Vagina (tissue), 2 donors: ENCODE data around the gene NUP210.

ENCODE experiments used
- POLR2A ChIP-seq, 2 donors: fragments of 450-650 bp; IDR thresholded peaks; one replicate each; pipeline ENCODE4 v1.6.1; 2017; ENCODE audit warnings: antibody characterized with exemption in 2 of 2, mild to moderate bottlenecking in 2 of 2, moderate library complexity in 2 of 2
- TF ChIP-seq, protein P1 (sequence below), 3 experiments: fragments of 450-650 bp in 2 of 3; fragments of 200-600 bp in 1 of 3; sonication (generic) in 1 of 3; IDR thresholded peaks; one replicate each; pipeline ENCODE4 v1.5.1; 2017 to 2019; ENCODE audit warnings: antibody characterized with exemption in 3 of 3, mild to moderate bottlenecking in 2 of 3, moderate library complexity in 2 of 3

- TF ChIP-seq, protein P1, sequence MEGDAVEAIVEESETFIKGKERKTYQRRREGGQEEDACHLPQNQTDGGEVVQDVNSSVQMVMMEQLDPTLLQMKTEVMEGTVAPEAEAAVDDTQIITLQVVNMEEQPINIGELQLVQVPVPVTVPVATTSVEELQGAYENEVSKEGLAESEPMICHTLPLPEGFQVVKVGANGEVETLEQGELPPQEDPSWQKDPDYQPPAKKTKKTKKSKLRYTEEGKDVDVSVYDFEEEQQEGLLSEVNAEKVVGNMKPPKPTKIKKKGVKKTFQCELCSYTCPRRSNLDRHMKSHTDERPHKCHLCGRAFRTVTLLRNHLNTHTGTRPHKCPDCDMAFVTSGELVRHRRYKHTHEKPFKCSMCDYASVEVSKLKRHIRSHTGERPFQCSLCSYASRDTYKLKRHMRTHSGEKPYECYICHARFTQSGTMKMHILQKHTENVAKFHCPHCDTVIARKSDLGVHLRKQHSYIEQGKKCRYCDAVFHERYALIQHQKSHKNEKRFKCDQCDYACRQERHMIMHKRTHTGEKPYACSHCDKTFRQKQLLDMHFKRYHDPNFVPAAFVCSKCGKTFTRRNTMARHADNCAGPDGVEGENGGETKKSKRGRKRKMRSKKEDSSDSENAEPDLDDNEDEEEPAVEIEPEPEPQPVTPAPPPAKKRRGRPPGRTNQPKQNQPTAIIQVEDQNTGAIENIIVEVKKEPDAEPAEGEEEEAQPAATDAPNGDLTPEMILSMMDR (IDR thresholded peaks at IDR 0.05), result no peak
- no peak for TF ChIP-seq POLR2A (IDR thresholded peaks at IDR 0.05)
These were observed 43.1 kb downstream of the NUP210 start for GRCh38 chr3:13377021-13377420.
